Coronary artery (tissue), 2 donors: ENCODE results near the gene RPH3AL.

Source experiments
- DNase-seq: peaks from one replicate; pipeline ENCODE4 v3.0.0-alpha.2; 2017; ENCODE audit warnings: low spot score
- H3K27ac ChIP-seq, 2 donors: fragments of 200-600 bp; sonication (generic); one replicate each; pipeline ENCODE4 v1.5.1; 2016 to 2019
- H3K4me3 ChIP-seq: fragments of 200-600 bp; sonication (generic); 2 replicates; pipeline ENCODE4 v1.5.1; 2016; ENCODE audit warnings: mild to moderate bottlenecking, moderate library complexity
- CTCF ChIP-seq: fragments of 200-600 bp; sonication (generic); IDR thresholded peaks from one replicate; pipeline ENCODE4 v1.5.1; 2019; ENCODE audit warnings: antibody characterized with exemption

The RPH3AL gene

DNA sequence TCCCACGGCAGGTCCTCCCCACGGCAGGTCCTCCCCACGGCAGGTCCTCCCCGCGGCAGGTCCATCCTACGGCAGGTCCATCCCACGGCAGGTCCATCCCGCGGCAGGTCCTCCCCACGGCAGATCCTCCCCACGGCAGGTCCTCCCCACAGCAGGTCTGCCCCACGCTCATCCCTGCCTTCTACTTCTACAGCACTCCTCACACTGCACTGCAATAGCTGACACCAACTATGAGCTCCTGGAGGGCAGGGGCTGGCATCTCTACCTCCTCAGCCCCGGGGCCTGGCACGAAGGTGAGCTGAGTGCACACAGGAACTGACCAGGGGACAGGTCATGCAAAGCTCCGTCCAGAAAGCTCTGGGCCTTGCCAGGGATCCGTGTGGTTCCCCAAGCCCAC lies 45.3 kb downstream of the RPH3AL start:
- Histone ChIP-seq H3K4me3 (no peak overlapping the region), H3K27ac (no peak overlapping the region)
- TF ChIP-seq CTCF, result no peak
- DNase-seq, result no peak

DNA sequence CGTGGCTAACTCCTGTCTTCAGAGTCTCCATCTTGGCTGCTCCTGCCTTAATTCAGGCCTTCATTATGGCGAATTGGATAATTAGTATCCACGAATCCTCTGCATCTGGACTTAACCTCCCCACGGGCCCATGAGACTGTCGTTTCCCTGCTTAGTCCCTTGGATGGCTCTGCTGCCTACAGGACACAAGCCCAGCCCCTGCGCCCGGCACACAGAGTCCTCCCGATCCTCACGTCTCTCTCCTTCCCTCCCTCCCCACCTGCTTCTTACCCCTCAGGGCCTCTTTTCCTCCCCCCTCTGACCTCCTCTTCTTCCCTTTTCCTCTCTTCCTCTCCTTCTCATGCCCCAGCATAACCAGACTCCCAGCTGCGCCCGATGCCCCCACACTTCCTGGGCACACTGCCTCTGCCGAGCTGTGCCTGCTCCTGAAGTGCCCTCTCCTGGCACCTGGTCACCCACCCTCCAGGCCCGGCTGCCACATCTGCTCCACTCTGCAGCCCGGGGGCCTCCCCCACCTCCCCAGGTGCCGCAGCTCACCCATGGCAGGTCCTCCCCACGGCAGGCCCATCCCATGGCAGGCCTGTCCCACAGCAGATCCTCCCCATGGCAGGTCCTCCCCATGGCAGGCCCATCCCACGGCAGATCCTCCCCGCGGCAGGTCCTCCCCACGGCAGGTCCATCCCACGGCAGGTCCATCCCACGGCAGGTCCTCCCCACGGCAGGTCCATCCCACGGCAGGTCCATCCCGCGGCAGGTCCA lies 45.9 kb downstream of the RPH3AL start:
- no peak for DNase-seq
- no peak overlapping the region for H3K4me3 ChIP-seq
- no peak overlapping the region for H3K27ac ChIP-seq
- TF ChIP-seq CTCF, result no peak

- no peak for TF ChIP-seq CTCF
- Histone ChIP-seq H3K4me3 (no peak overlapping the region), H3K27ac (no peak overlapping the region)
- no peak for DNase-seq
These were observed 46.5 kb downstream of the RPH3AL start for GRCh38 chr17:306116-306515.

- Histone ChIP-seq H3K4me3 (no peak overlapping the region), H3K27ac (no peak overlapping the region)
- no peak for TF ChIP-seq CTCF
- no peak for DNase-seq
These were observed 47.3 kb downstream of the RPH3AL start for GRCh38 chr17:305090-305976.

DNA sequence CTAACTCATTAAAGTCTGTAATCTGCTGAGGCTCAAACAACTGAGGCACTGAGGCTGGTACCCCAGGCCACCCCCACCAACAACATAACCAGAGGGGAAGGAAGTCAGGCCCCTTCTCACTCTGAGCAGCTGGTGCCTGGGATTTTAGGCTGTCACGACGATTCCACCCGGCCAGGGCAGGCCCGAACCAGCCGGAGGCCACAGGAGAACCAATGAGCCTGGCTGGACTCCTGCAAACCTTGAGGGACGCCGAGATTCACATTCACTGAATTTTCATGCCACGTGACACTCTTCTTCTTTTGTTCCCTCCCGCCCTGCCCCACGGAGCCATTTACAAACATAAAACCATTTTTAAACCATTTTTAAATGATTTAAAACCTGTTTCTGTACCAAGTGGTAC lies 48.1 kb downstream of the RPH3AL start:
- no peak for TF ChIP-seq CTCF
- no peak overlapping the region for H3K27ac ChIP-seq
- H3K4me3 ChIP-seq, result no peak overlapping the region
- no peak for DNase-seq

GRCh38 chr17:303168-303567 lies 49.4 kb downstream of the RPH3AL start:
- H3K27ac ChIP-seq, result no peak overlapping the region
- no peak for DNase-seq
- H3K4me3 ChIP-seq, result no peak overlapping the region
- TF ChIP-seq CTCF, result no peak
